Sigmoid colon (tissue), 7 donors: ENCODE results near the gene SUSD4. TPM values are rescaled to one million over a fixed set of nuclear protein-coding genes. Genes with fewer than 3 reads are reported as not detected.

Experiments used
- DNase-seq: peaks from one replicate; pipeline ENCODE4 v3.0.0-alpha.2; 2019
- H3K27ac ChIP-seq, 4 donors: fragments of 200-600 bp; sonication (generic); one replicate each; pipeline ENCODE4 v1.5.1; 2016 to 2019; ENCODE audit warnings: mild to moderate bottlenecking in 1 of 4
- H3K27me3 ChIP-seq, 3 donors: fragments of 200-600 bp; sonication (generic); one replicate each; pipeline ENCODE4 v1.5.1; 2019; ENCODE audit warnings: mild to moderate bottlenecking in 1 of 3
- H3K36me3 ChIP-seq, 4 donors: fragments of 200-600 bp; sonication (generic); one replicate each; pipeline ENCODE4 v1.5.1; 2016 to 2019
- H3K4me1 ChIP-seq, 4 donors: fragments of 200-600 bp; sonication (generic); one replicate each; pipeline ENCODE4 v1.5.1; 2017 to 2019
- H3K4me3 ChIP-seq, 4 donors: fragments of 200-600 bp; sonication (generic); one replicate each; pipeline ENCODE4 v1.5.1; 2017 to 2019; ENCODE audit warnings: mild to moderate bottlenecking in 2 of 4, moderate library complexity in 1 of 4
- H3K9me3 ChIP-seq, 4 donors: fragments of 200-600 bp in 3 of 4; sonication (generic) in 3 of 4; one replicate each; pipeline versions ENCODE4 v1.5.1 to v1.6.1; 2013 to 2019
- CTCF ChIP-seq, 4 experiments: fragments of 450-650 bp in 3 of 4; fragments of 200-600 bp in 1 of 4; IDR thresholded peaks; one replicate each; pipeline ENCODE4 v1.5.1; 2016 to 2019; ENCODE audit warnings: antibody characterized with exemption in 4 of 4, mild to moderate bottlenecking in 3 of 4, moderate library complexity in 2 of 4
- EP300 ChIP-seq, 4 donors: sonication (generic); formaldehyde crosslinking; IDR thresholded peaks; one replicate each; pipeline ENCODE4 v1.6.1; 2017; ENCODE audit warnings: antibody characterized with exemption in 4 of 4
- POLR2A ChIP-seq, 2 donors: fragments of 450-650 bp; IDR thresholded peaks; one replicate each; pipeline ENCODE4 v1.6.1; 2016; ENCODE audit warnings: antibody characterized with exemption in 2 of 2, mild to moderate bottlenecking in 2 of 2, moderate library complexity in 2 of 2
- POLR2AphosphoS5 ChIP-seq, 4 donors: sonication (generic); formaldehyde crosslinking; IDR thresholded peaks; one replicate each; pipeline ENCODE4 v1.6.1; 2017; ENCODE audit warnings: antibody characterized with exemption in 4 of 4
- WGBS, 2 donors: extraction: QIAGEN DNeasy Blood & Tissue Kit; methylation state at CpG; one replicate each; pipeline ENCODE4 v1.1.7; 2013; 5-methylcytosine and 5-hydroxymethylcytosine counted together
- intact Hi-C: fragments of 100-400 bp; cut with DNase I; formaldehyde crosslinking; loops from one replicate; pipeline ENCODE4 v1.15.1; 2023
- polyA plus RNA-seq, 3 donors: library from polyadenylated mRNA; stranded (reverse); fragments of 200-250 nt; gene quantifications; one replicate each; pipeline ENCODE4 v1.2.3, GENCODE V29; 2013
- total RNA-seq, 4 donors: library from RNA; depleted of rRNA; stranded (reverse); fragments of >200 nt; gene quantifications; one replicate each; pipeline ENCODE4 v1.1.0, GENCODE V29; 2016
- donor health status: healthy with polysubstance abuse.
- donor health status: Bipolar disorder and iron deficiency.
- donor health status: healthy.

Gene SUSD4
- total and polyA plus RNA-seq, 7 donors: 0.57 to 3.9 (median 0.82) TPM; not detected in 1

GRCh38 chr1:223180731-223181321 lies 183.2 kb downstream of the SUSD4 start:
- intact Hi-C loops: no loop called here
- 54 to 56% methylated on average over 5 of the region's 5 CpGs for WGBS, 2 donors
- DNase-seq: no peak
- no peaks in the 10 kb centered on the region for H3K9me3 ChIP-seq
- H3K36me3 ChIP-seq: no peaks in the 10 kb centered on the region
- no peak overlapping the region for H3K4me3 ChIP-seq
- H3K27ac ChIP-seq: peak overlapping the region; percentile 17 to 59 (median 39)
- H3K27me3 ChIP-seq: no peaks in the 10 kb centered on the region
- H3K4me1 ChIP-seq: no peaks in the 10 kb centered on the region
- TF ChIP-seq POLR2AphosphoS5 (IDR thresholded peaks at IDR 0.05) (peak; percentile 10 to 46 (median 27)), CTCF (IDR thresholded peaks at IDR 0.05) (no peak), EP300 (IDR thresholded peaks at IDR 0.05) (no peak)

GRCh38 chr1:223179786-223180185 lies 184.2 kb downstream of the SUSD4 start:
- TF ChIP-seq POLR2A (IDR thresholded peaks at IDR 0.05): no peak
- TF ChIP-seq CTCF (IDR thresholded peaks at IDR 0.05): no peak
- TF ChIP-seq POLR2AphosphoS5 (IDR thresholded peaks at IDR 0.05): no peak
- TF ChIP-seq EP300 (IDR thresholded peaks at IDR 0.05): no peak
- no peak for DNase-seq
- Histone ChIP-seq H3K9me3 (no peaks in the 10 kb centered on the region), H3K27me3 (no peaks in the 10 kb centered on the region), H3K4me3 (no peak overlapping the region), H3K4me1 (no peaks in the 10 kb centered on the region), H3K36me3 (no peaks in the 10 kb centered on the region), H3K27ac (peak overlapping the region in 1 of 4 donors; percentile 45)
- 91 to 92% methylated on average over 1 of the region's 1 CpG for WGBS, 2 donors
- intact Hi-C loops: no loop called here

- WGBS, 2 donors: 91 to 93% methylated on average over 3 of the region's 3 CpGs
- no peaks in the 10 kb centered on the region for H3K36me3 ChIP-seq
- peak overlapping the region in 1 of 4 donors; percentile 49 for H3K27ac ChIP-seq
- H3K4me1 ChIP-seq: no peaks in the 10 kb centered on the region
- H3K9me3 ChIP-seq: no peaks in the 10 kb centered on the region
- no peaks in the 10 kb centered on the region for H3K27me3 ChIP-seq
- intact Hi-C loops: no loop called here
- no peak for TF ChIP-seq POLR2AphosphoS5 (IDR thresholded peaks at IDR 0.05)
- no peak for TF ChIP-seq EP300 (IDR thresholded peaks at IDR 0.05)
- TF ChIP-seq CTCF (IDR thresholded peaks at IDR 0.05): no peak
- no peak for TF ChIP-seq POLR2A (IDR thresholded peaks at IDR 0.05)
- H3K4me3 ChIP-seq: no peak overlapping the region
- no peak for DNase-seq
Observed at GRCh38 chr1:223179280-223179679, 184.7 kb downstream of the SUSD4 start.

DNA sequence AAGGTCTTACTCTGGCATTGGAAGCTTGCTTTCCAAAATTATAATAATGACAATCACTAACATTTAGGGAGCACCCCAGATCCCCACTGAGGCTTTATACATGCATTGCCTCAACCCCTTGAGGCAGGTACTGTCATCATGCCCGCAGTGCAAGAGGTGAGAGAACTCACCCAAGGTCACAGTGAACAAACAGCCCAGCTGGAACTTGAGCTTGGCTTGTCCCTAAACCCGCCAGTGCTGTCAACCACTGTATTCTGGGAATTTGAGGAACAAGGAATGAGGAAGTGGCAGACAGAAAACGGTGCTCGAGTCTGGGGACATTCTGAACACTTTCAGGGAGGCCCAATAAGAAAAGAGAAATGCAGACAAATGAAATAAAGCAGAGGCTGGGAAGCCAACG lies 186.3 kb downstream of the SUSD4 start:
- Histone ChIP-seq H3K27me3 (no peaks in the 10 kb centered on the region), H3K4me1 (no peaks in the 10 kb centered on the region), H3K4me3 (no peak overlapping the region), H3K36me3 (no peaks in the 10 kb centered on the region), H3K27ac (peak overlapping the region in 2 of 4 donors; percentile 14 to 48), H3K9me3 (no peaks in the 10 kb centered on the region)
- peak in 1 of 4 donors; percentile 16 for TF ChIP-seq EP300 (IDR thresholded peaks at IDR 0.05)
- TF ChIP-seq POLR2A (IDR thresholded peaks at IDR 0.05): no peak
- TF ChIP-seq CTCF (IDR thresholded peaks at IDR 0.05): no peak
- TF ChIP-seq POLR2AphosphoS5 (IDR thresholded peaks at IDR 0.05): peak in 1 of 4 donors; percentile 43
- 19 to 39% methylated on average over 5 of the region's 5 CpGs for WGBS, 2 donors
- DNase-seq: no peak
- intact Hi-C loops: no loop called here

DNA sequence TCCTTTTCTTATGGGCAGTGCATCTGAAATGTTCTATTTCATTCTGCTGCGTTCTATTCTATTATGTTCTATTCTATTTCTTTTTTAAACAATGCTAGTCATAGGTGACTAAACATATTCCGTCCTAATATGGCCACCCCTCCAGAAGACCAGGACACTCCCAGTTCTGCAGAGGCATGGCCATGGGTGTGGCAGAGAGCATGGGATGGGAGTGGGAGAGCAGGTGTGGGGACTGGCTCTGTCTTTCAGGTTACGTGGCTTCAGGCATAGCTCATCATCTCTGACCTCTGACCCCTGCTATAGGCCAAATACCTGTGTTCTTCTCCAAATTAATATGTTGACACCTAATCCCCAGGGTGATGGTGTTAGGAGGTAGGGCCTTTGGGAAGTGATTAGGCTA lies 187.5 kb downstream of the SUSD4 start:
- Histone ChIP-seq H3K27ac (peak overlapping the region in 1 of 4 donors; percentile 48), H3K9me3 (no peaks in the 10 kb centered on the region), H3K27me3 (no peaks in the 10 kb centered on the region), H3K4me3 (no peak overlapping the region), H3K4me1 (no peaks in the 10 kb centered on the region), H3K36me3 (no peaks in the 10 kb centered on the region)
- DNase-seq: no peak
- no peak for TF ChIP-seq EP300 (IDR thresholded peaks at IDR 0.05)
- no peak for TF ChIP-seq CTCF (IDR thresholded peaks at IDR 0.05)
- TF ChIP-seq POLR2AphosphoS5 (IDR thresholded peaks at IDR 0.05): no peak
- TF ChIP-seq POLR2A (IDR thresholded peaks at IDR 0.05): no peak
- intact Hi-C loops: no loop called here
- 63 to 90% methylated on average over 3 of the region's 3 CpGs for WGBS, 2 donors
